Vagina (tissue), 2 donors: ENCODE results near the gene NLRC3. TPM values are rescaled to one million over a fixed set of nuclear protein-coding genes. Genes with fewer than 3 reads are reported as not detected.

Experiments
- DNase-seq, 2 donors: peaks; one replicate each; pipeline ENCODE4 v3.0.0-alpha.2; 2017; ENCODE audit errors: extremely low spot score in 2 of 2
- H3K27ac ChIP-seq: fragments of 200-600 bp; sonication (generic); one replicate; pipeline ENCODE4 v1.5.1; 2019
- H3K27me3 ChIP-seq: fragments of 200-600 bp; sonication (generic); one replicate; pipeline ENCODE4 v1.5.1; 2019
- H3K36me3 ChIP-seq, 2 donors: fragments of 200-600 bp; sonication (generic); one replicate each; pipeline ENCODE4 v1.5.1; 2017 to 2019
- H3K4me1 ChIP-seq: fragments of 200-600 bp; sonication (generic); one replicate; pipeline ENCODE4 v1.5.1; 2019
- H3K4me3 ChIP-seq, 2 donors: fragments of 200-600 bp; sonication (generic); 1 replicate in 1 of 2; 2 replicates in 1 of 2; pipeline ENCODE4 v1.5.1; 2016 to 2019
- H3K9me3 ChIP-seq: fragments of 200-600 bp; sonication (generic); one replicate; pipeline ENCODE4 v1.5.1; 2019
- CTCF ChIP-seq, 3 experiments: fragments of 450-650 bp in 2 of 3; fragments of 200-600 bp in 1 of 3; sonication (generic) in 1 of 3; IDR thresholded peaks; one replicate each; pipeline ENCODE4 v1.5.1; 2017 to 2019; ENCODE audit warnings: antibody characterized with exemption in 3 of 3, mild to moderate bottlenecking in 2 of 3, moderate library complexity in 2 of 3
- POLR2A ChIP-seq, 2 donors: fragments of 450-650 bp; IDR thresholded peaks; one replicate each; pipeline ENCODE4 v1.6.1; 2017; ENCODE audit warnings: antibody characterized with exemption in 2 of 2, mild to moderate bottlenecking in 2 of 2, moderate library complexity in 2 of 2
- POLR2AphosphoS5 ChIP-seq, 2 donors: sonication (generic); formaldehyde crosslinking; IDR thresholded peaks; one replicate each; pipeline ENCODE4 v1.9.0; 2017; ENCODE audit warnings: antibody characterized with exemption in 2 of 2, mild to moderate bottlenecking in 2 of 2, low read depth in 1 of 2; ENCODE audit not compliant: insufficient read depth in 1 of 2
- intact Hi-C: fragments of 100-400 bp; cut with DNase I; formaldehyde crosslinking; loops from one replicate; pipeline ENCODE4 v1.15.1; 2023
- total RNA-seq: library from RNA; depleted of rRNA; stranded (reverse); fragments of >200 nt; gene quantifications from one replicate; pipeline ENCODE4 v1.2.3, GENCODE V29; 2016

NLRC3 gene
- total RNA-seq, 1 donor from 2014 or later: 12.5 TPM

DNA sequence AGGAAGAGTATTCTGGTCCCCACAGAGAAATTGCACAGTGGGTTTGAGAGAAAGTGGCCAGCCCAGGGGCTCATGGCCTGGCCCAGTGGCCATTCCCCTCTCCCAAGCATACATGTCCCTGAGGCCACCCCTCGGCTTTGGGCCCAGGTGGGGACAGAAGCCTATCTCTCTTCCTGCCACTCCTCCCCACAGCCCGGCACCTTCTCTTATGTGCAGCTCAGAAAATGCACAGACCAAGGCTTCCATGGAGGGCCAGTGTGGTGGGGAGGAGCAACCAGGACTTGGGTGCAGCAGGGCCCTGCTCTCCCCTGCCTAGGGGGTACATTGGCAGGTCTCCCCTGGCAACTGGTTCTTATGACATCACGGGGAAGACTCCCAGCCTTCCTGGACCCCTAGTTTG, 82.0 kb downstream of the NLRC3 start, which contains the start of gene C16orf90:
C16orf90 (minus strand) TSS at position 314 of the 400 bp plus-strand sequence; CDS start at position 246, 68 bp downstream.
- Histone ChIP-seq H3K27ac (no peak within 1 kb of the TSS), H3K4me3 (no peak within 1 kb of the TSS), H3K9me3 (no peaks in the 10 kb centered on the region), H3K27me3 (no peaks in the 10 kb centered on the region), H3K36me3 (no peaks in the 10 kb centered on the region), H3K4me1 (peaks cover 19% of the 10 kb centered on the region)
- TF ChIP-seq POLR2A (IDR thresholded peaks at IDR 0.05) (no peak), CTCF (IDR thresholded peaks at IDR 0.05) (no peak), POLR2AphosphoS5 (IDR thresholded peaks at IDR 0.05; ENCODE audit: insufficient read depth in 1 of 2, low read depth in 1 of 2) (no peak)
- no peak for DNase-seq
- intact Hi-C loops: loop anchor here (10.0 kb wide), 1 partner anchor 220 kb away; no protein-coding TSS in a partner anchor

GRCh38 chr16:3494386-3494973, 82.7 kb downstream of the NLRC3 start:
- peaks cover 15% of the 10 kb centered on the region for H3K4me1 ChIP-seq

DNA sequence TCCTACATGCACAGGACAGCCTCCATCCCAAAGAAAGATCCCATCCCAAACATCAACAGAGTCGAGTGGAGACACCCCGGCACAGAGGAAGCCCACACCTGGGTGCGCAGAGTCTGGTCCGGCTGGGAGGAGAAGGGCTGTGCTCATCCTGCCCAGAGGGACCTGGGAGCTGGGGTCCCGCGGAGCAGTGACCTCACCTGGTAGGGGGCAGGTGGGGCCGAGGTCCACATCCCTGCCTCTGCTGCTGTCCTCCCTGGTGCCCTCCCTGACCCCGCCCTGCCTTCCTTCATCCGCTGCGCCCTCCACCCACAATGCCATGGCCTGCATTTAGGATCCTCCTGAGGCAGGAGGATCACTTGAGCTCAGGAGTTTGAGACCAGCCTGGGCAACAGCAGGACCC, 84.8 kb downstream of the NLRC3 start:
- no peak overlapping the region for H3K27ac ChIP-seq
- intact Hi-C loops: loop anchor here (10.0 kb wide), 1 partner anchor 218 kb away; no protein-coding TSS in a partner anchor
- H3K4me3 ChIP-seq: no peak overlapping the region
- H3K27me3 ChIP-seq: no peaks in the 10 kb centered on the region
- no peaks in the 10 kb centered on the region for H3K36me3 ChIP-seq
- TF ChIP-seq CTCF (IDR thresholded peaks at IDR 0.05): no peak
- no peak for TF ChIP-seq POLR2A (IDR thresholded peaks at IDR 0.05)
- no peak for TF ChIP-seq POLR2AphosphoS5 (IDR thresholded peaks at IDR 0.05; ENCODE audit: insufficient read depth in 1 of 2, low read depth in 1 of 2)
- H3K4me1 ChIP-seq: peaks cover 15% of the 10 kb centered on the region
- no peaks in the 10 kb centered on the region for H3K9me3 ChIP-seq
- DNase-seq: no peak

More at GRCh38 chr16:3494386-3494973, 82.7 kb downstream of the NLRC3 start:
- Histone ChIP-seq H3K27me3 (no peaks in the 10 kb centered on the region), H3K36me3 (no peaks in the 10 kb centered on the region), H3K27ac (no peak overlapping the region), H3K9me3 (no peaks in the 10 kb centered on the region), H3K4me3 (no peak overlapping the region)
- intact Hi-C loops: loop anchor here (10.0 kb wide), 1 partner anchor 220 kb away; no protein-coding TSS in a partner anchor
- TF ChIP-seq POLR2AphosphoS5 (IDR thresholded peaks at IDR 0.05; ENCODE audit: insufficient read depth in 1 of 2, low read depth in 1 of 2): no peak
- TF ChIP-seq CTCF (IDR thresholded peaks at IDR 0.05): no peak
- no peak for TF ChIP-seq POLR2A (IDR thresholded peaks at IDR 0.05)
- no peak for DNase-seq

- no peak overlapping the region for H3K27ac ChIP-seq
- H3K36me3 ChIP-seq: peaks cover 0 to 8% of the 10 kb centered on the region in 2 donors
- intact Hi-C loops: loop anchor here (10.0 kb wide), 1 partner anchor 216 kb away; no protein-coding TSS in a partner anchor
- no peaks in the 10 kb centered on the region for H3K9me3 ChIP-seq
- no peak overlapping the region for H3K4me3 ChIP-seq
- H3K27me3 ChIP-seq: no peaks in the 10 kb centered on the region
- peaks cover 15% of the 10 kb centered on the region for H3K4me1 ChIP-seq
- no peak for DNase-seq
- TF ChIP-seq POLR2A (IDR thresholded peaks at IDR 0.05) (no peak), POLR2AphosphoS5 (IDR thresholded peaks at IDR 0.05; ENCODE audit: insufficient read depth in 1 of 2, low read depth in 1 of 2) (no peak), CTCF (IDR thresholded peaks at IDR 0.05) (no peak)
Measured at GRCh38 chr16:3490911-3491629, 86.1 kb downstream of the NLRC3 start.

Other genes with a start within 250 kb of the NLRC3 start
- gene OR2C1, start 221.5 kb downstream of the NLRC3 start, total RNA-seq: 0.74 TPM
- 19.6 TPM for gene ZSCAN32, start 176.4 kb downstream of the NLRC3 start, total RNA-seq
- gene ZNF174, start 176.2 kb downstream of the NLRC3 start, total RNA-seq: 14.0 TPM
- 2.0 TPM for gene ZNF597, start 133.9 kb downstream of the NLRC3 start, total RNA-seq
- gene NAA60, start 133.7 kb downstream of the NLRC3 start, total RNA-seq: 58.4 TPM
- gene C16orf90, start 81.9 kb downstream of the NLRC3 start, total RNA-seq: not detected
- gene CLUAP1, start 76.4 kb downstream of the NLRC3 start, total RNA-seq: 22.8 TPM
- gene SLX4, start 34.2 kb upstream of the NLRC3 start, total RNA-seq: 3.9 TPM
- gene DNASE1, start 77.3 kb upstream of the NLRC3 start, total RNA-seq: 50.3 TPM
- 111 TPM for gene TRAP1, start 140.1 kb upstream of the NLRC3 start, total RNA-seq